Measurements from ENCODE around the gene MEGF9.

GRCh38 chr9:120718316-120718715, 4.0 kb upstream of the MEGF9 start:
- TF ChIP-seq CTCF (conservative IDR thresholded peaks at IDR 0.05; ENCODE audit: low read depth, low read length) (no peak), EZH2 (IDR thresholded peaks at IDR 0.05; ENCODE audit: borderline replicate concordance, low read depth, low read length, poor library complexity, severe bottlenecking) (no peak)
